Measurements from ENCODE around the gene PTPRU. TPM values are rescaled to one million over a fixed set of nuclear protein-coding genes. Genes with fewer than 3 reads are reported as not detected.

The PTPRU gene
- total and polyA plus RNA-seq, 2 experiments from 2014 or later: 23.2 to 89.7 TPM

DNA sequence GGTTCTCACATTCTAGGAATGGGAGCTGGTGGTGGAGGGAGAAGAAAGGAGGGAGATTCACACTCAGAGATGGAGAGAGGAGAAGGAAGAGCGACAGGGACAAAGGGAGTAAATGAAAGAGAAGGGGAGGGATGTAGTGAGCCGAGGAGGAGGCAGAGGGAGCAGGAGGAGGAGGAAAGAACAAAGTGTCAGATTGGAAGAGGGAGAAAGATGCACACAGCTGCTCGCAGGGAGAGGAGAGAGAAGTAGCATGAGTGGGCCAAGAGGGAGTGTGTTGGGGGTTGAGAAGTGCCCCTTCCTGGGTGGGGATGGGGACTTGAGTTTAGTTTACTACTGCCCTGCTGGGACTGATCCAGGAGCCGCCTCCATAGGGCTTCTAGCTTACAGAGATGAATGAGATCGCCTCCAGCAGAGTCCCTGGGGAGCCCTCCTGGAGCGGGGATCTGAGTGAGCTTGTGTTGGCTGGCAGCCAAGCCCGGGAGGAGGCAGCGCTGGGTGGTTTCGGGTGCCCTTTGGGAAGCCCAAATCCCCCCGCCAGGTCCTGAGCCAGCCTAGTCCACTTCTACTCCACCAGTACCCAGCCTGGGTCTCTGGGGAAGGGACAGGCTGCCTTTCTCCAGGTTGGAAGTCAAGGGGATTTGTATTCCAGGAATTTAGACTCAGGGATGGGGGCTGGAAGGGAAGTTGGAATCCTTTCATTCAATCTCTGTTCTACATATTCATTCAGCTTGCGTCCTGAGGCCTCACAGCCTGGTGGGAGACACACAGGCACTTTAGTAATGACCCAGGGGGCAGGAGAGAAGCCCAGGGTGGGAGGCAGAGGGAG lies 20.9 kb downstream of the PTPRU start:
- H3K9me3 ChIP-seq (ENCODE audit: low read depth): no peaks in the 10 kb centered on the region
- no peak overlapping the region for H3K4me3 ChIP-seq
- H3K27ac ChIP-seq: peak overlapping the region; percentile 85
- DNase-seq (ENCODE audit: low read depth in 1 of 2, low spot score in 1 of 2): peak; percentile 27 to 77
- TF ChIP-seq, protein P1, sequence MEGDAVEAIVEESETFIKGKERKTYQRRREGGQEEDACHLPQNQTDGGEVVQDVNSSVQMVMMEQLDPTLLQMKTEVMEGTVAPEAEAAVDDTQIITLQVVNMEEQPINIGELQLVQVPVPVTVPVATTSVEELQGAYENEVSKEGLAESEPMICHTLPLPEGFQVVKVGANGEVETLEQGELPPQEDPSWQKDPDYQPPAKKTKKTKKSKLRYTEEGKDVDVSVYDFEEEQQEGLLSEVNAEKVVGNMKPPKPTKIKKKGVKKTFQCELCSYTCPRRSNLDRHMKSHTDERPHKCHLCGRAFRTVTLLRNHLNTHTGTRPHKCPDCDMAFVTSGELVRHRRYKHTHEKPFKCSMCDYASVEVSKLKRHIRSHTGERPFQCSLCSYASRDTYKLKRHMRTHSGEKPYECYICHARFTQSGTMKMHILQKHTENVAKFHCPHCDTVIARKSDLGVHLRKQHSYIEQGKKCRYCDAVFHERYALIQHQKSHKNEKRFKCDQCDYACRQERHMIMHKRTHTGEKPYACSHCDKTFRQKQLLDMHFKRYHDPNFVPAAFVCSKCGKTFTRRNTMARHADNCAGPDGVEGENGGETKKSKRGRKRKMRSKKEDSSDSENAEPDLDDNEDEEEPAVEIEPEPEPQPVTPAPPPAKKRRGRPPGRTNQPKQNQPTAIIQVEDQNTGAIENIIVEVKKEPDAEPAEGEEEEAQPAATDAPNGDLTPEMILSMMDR (IDR thresholded peaks at IDR 0.05; ENCODE audit: low read depth, low read length): no peak
- no peaks in the 10 kb centered on the region for H3K27me3 ChIP-seq
- peaks cover 34% of the 10 kb centered on the region for H3K4me1 ChIP-seq (ENCODE audit: low read depth)
- H3K36me3 ChIP-seq: no peaks in the 10 kb centered on the region

DNA sequence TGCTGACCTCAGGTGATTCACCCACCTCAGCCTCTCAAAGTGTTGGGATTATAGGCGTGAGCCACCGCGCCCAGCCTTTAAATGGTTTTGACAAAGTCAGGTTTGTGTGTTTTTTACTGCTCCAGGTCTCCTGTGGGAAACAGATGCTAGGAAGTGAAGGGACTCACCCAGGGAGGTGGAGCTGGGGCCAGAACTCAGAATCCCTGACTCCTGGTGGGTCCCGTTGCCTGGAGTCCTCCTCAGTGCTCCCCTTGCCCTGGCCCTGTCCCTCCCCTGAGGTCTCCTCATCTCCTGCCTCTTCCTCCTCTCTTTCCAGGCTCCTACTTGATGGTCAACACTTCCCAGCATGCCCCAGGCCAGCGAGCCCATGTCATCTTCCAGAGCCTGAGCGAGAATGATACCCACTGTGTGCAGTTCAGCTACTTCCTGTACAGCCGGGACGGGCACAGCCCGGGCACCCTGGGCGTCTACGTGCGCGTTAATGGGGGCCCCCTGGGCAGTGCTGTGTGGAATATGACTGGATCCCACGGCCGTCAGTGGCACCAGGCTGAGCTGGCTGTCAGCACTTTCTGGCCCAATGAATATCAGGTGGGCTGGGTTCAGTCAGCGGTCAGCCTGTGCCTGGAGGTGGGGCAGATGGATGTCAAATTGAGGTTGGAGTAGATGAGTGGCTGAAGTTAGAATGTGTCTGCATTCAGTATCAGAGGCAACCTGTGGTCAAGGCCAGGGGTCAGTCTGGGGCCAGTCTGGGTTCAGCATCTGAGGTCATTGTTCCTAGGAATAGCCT lies 22.1 kb downstream of the PTPRU start:
- Histone ChIP-seq H3K27ac (peak overlapping the region; percentile 85), H3K4me1 (ENCODE audit: low read depth) (peaks cover 28% of the 10 kb centered on the region), H3K9me3 (ENCODE audit: low read depth) (no peaks in the 10 kb centered on the region), H3K4me3 (no peak overlapping the region), H3K36me3 (no peaks in the 10 kb centered on the region), H3K27me3 (no peaks in the 10 kb centered on the region)
- DNase-seq (ENCODE audit: low read depth in 1 of 2, low spot score in 1 of 2): peak in 1 of 2 donors; percentile 82
- TF ChIP-seq, protein P1 (IDR thresholded peaks at IDR 0.05; ENCODE audit: low read depth, low read length): no peak

DNA sequence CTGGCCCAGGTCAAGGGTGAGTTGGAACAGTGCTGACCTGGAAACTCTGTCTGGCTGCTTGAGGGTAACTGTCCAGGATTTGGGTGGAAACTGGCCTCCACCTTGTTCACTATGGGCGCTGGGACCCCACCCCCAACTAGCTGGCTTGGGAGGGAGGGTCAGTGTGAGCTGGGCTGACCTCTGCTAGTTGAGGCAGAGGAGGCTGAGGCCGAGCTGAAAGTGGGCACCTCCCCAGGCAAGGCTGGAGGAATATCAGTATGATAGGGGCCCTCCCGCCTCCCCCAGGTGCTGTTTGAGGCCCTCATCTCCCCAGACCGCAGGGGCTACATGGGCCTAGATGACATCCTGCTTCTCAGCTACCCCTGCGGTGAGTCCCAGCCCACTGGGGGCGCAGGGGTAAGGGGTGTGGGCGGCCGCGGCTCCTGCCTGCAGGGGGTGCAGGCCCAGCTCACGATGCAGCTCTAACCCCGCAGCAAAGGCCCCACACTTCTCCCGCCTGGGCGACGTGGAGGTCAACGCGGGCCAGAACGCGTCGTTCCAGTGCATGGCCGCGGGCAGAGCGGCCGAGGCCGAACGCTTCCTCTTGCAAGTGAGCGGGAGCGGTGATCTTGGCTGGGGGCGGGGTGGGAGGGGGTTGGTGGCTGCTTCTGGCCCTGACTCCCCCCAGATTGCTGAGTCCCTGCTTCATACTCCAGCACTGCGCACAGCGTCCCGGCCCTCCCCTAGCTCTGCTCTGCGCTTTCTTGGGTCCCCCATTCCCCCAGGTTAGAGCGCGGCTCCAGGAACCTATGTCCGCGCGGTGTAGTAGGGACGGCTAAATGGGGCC lies 22.9 kb downstream of the PTPRU start:
- Histone ChIP-seq H3K4me1 (ENCODE audit: low read depth) (peaks cover 27% of the 10 kb centered on the region), H3K4me3 (peak overlapping the region; percentile 33), H3K36me3 (no peaks in the 10 kb centered on the region), H3K27ac (peak overlapping the region; percentile 4), H3K27me3 (no peaks in the 10 kb centered on the region), H3K9me3 (ENCODE audit: low read depth) (no peaks in the 10 kb centered on the region)
- peak in 1 of 2 donors; percentile 21 for DNase-seq (ENCODE audit: low read depth in 1 of 2, low spot score in 1 of 2)
- TF ChIP-seq, protein P1 (IDR thresholded peaks at IDR 0.05; ENCODE audit: low read depth, low read length): no peak

DNA sequence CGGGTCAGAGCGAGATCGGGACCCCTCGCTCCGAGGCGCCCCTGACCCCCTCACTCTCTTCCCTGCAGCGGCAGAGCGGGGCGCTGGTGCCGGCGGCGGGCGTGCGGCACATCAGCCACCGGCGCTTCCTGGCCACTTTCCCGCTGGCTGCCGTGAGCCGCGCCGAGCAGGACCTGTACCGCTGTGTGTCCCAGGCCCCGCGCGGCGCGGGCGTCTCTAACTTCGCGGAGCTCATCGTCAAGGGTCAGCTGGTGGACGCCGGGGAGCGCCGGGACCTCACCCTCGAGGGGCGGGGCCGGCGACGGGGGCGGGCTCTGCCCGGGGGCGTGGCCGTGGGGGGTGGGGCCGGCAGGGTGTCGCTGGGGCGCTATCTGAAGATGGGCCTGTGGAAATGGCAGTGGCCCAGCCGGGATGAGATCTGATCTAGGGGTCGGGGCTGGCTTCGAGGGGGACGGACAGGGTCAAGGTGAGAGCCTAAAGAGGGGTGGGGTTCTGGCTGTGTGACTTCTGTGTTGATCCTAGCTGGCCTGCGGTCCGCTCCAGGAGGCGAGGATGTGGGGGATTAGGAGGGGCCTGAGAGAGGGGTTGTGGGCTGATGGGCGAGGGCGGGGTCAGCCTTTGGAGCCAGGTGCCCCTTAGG lies 23.6 kb downstream of the PTPRU start:
- H3K9me3 ChIP-seq (ENCODE audit: low read depth): no peaks in the 10 kb centered on the region
- H3K36me3 ChIP-seq: no peaks in the 10 kb centered on the region
- TF ChIP-seq, protein P1 (IDR thresholded peaks at IDR 0.05; ENCODE audit: low read depth, low read length): no peak
- DNase-seq (ENCODE audit: low read depth in 1 of 2, low spot score in 1 of 2): peak; percentile 53 to 76
- H3K4me1 ChIP-seq (ENCODE audit: low read depth): peaks cover 27% of the 10 kb centered on the region
- peak overlapping the region; percentile 33 for H3K4me3 ChIP-seq
- H3K27me3 ChIP-seq: no peaks in the 10 kb centered on the region
- no peak overlapping the region for H3K27ac ChIP-seq

DNA sequence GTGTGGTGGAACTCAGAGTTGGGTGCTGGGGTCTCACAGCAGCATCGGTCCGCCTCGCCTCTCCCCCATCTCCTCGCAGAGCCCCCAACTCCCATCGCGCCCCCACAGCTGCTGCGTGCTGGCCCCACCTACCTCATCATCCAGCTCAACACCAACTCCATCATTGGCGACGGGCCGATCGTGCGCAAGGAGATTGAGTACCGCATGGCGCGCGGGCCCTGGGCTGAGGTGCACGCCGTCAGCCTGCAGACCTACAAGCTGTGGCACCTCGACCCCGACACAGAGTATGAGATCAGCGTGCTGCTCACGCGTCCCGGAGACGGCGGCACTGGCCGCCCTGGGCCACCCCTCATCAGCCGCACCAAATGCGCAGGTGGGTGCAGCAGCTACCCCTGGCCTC lies 24.2 kb downstream of the PTPRU start:
- H3K36me3 ChIP-seq: no peaks in the 10 kb centered on the region
- H3K4me3 ChIP-seq: no peak overlapping the region
- TF ChIP-seq, protein P1 (IDR thresholded peaks at IDR 0.05; ENCODE audit: low read depth, low read length): no peak
- no peaks in the 10 kb centered on the region for H3K27me3 ChIP-seq
- no peaks in the 10 kb centered on the region for H3K9me3 ChIP-seq (ENCODE audit: low read depth)
- H3K4me1 ChIP-seq (ENCODE audit: low read depth): peaks cover 27% of the 10 kb centered on the region
- no peak overlapping the region for H3K27ac ChIP-seq
- no peak for DNase-seq (ENCODE audit: low read depth in 1 of 2, low spot score in 1 of 2)

All from cardiac muscle cell (in vitro differentiated cells and primary cell).